BLaER1 treated with 17β-estradiol and CSF1 and Interleukin-3, amounts not matched to agents 10 nM and 100 nM (cell line): ENCODE data around the gene NGB.

Experiments
- H3K27ac ChIP-seq, 11 experiments: shearing (Covaris generic); formaldehyde crosslinking; 2 replicates each; pipeline ENCODE4 v1.8.1; 2022
- H3K27me3 ChIP-seq, 11 experiments: shearing (Covaris generic); formaldehyde crosslinking; 2 replicates each; pipeline ENCODE4 v1.8.1; 2022
- H3K36me3 ChIP-seq, 11 experiments: shearing (Covaris generic); formaldehyde crosslinking; 2 replicates each; pipeline ENCODE4 v1.8.1; 2022
- H3K4me1 ChIP-seq, 10 experiments: shearing (Covaris generic); formaldehyde crosslinking; 2 replicates each; pipeline ENCODE4 v1.8.1; 2022
- H3K4me2 ChIP-seq, 11 experiments: shearing (Covaris generic); formaldehyde crosslinking; 2 replicates each; pipeline ENCODE4 v1.8.1; 2022
- H3K4me3 ChIP-seq, 10 experiments: shearing (Covaris generic); formaldehyde crosslinking; 2 replicates each; pipeline ENCODE4 v1.8.1; 2022
- H3K9ac ChIP-seq, 11 experiments: shearing (Covaris generic); formaldehyde crosslinking; 2 replicates each; pipeline ENCODE4 v1.8.1; 2022
- H3K9me3 ChIP-seq, 11 experiments: shearing (Covaris generic); formaldehyde crosslinking; replicated peaks in 1 of 11; 2 replicates each; pipeline ENCODE4 v1.8.1; 2022
- H4K20me1 ChIP-seq, 11 experiments: shearing (Covaris generic); formaldehyde crosslinking; 2 replicates each; pipeline ENCODE4 v1.8.1; 2022
- Cebpa-rat ChIP-seq, 11 experiments: shearing (Covaris generic); IDR thresholded peaks; 2 replicates each; pipeline ENCODE4 v1.8.1; 2022

NGB gene

DNA sequence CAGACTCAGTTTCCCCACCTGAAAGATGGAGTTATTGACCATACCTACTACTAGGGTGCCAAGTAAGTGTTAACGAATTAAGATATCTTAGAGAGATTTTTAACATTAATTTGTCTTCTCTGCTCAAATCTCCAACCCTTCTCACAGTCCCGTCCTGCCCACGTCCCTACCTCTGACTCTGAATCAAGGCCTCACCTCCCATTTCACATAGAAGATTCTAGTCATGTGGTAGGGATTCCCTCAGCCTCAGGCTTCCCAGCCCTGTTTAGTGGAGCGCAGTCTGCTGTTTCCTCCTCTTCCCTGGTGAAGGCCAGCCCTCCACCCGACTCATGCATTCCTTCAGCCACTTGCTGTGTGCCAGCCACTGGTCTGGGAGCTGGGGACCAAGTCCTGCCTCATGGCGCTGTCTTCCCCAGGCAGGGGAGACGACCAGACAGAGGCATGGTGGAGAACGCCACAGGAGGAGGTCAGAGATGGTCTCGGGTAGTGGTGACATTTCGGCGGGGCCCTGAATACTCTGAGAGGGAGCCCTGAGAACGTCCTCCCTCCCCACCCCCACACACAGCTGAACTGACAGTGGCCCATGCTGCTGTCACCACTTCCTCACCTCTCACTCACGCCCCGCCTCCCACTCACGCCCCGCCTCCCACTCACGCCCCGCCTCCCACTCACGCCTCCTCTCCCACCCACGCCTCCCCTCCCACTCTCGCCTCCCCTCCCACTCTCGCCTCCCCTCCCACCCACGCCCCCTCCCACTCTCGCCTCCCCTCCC, 50.6 kb downstream of the NGB start:
- TF ChIP-seq Cebpa-rat (IDR thresholded peaks at IDR 0.05) = no peak
- H3K36me3 ChIP-seq = peaks cover 0 to 7% (median 0%) of the 10 kb centered on the region in 11 experiments; a peak in 5 of 22 replicates
- peaks cover 0 to 52% (median 29%) of the 10 kb centered on the region in 10 experiments; a peak in 17 of 20 replicates for H3K4me1 ChIP-seq
- no peak overlapping the region for H3K4me3 ChIP-seq
- no peaks in the 10 kb centered on the region for H3K9me3 ChIP-seq
- no peak overlapping the region for H3K27ac ChIP-seq
- no peaks in the 10 kb centered on the region for H3K27me3 ChIP-seq
- H4K20me1 ChIP-seq = peaks cover 0 to 17% (median 0%) of the 10 kb centered on the region in 11 experiments; a peak in 2 of 22 replicates
- no peak overlapping the region for H3K9ac ChIP-seq
- no peak overlapping the region; a peak in 3 of 22 replicates for H3K4me2 ChIP-seq

DNA sequence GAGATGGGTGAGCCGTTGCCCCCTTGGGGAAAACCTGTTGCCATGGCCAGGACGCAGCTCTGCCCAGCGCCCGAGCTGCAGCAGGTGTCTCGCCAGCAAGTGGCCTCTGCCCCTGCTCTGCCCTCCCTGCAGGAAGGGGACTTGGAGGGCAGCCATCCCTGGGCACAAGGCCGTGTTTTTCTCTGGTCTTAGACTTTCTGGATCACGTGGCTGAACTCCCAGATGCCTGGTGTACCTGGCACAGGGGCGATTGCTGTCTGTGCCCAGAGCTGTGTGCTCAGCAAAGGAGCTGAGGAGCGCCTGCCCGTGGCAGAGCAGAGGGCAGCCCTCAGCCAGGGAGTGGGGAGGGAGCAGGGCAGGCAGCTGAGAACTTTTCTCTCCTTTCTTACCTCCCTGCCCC, 51.4 kb downstream of the NGB start:
- no peak overlapping the region for H3K4me2 ChIP-seq
- peaks cover 0 to 17% (median 0%) of the 10 kb centered on the region in 11 experiments; a peak in 2 of 22 replicates for H4K20me1 ChIP-seq
- TF ChIP-seq Cebpa-rat (IDR thresholded peaks at IDR 0.05) = no peak
- no peaks in the 10 kb centered on the region for H3K27me3 ChIP-seq
- no peak overlapping the region for H3K27ac ChIP-seq
- H3K9me3 ChIP-seq = no peaks in the 10 kb centered on the region
- peaks cover 0 to 5% (median 0%) of the 10 kb centered on the region in 11 experiments; a peak in 7 of 22 replicates for H3K36me3 ChIP-seq
- no peak overlapping the region; a peak in 1 of 22 replicates for H3K9ac ChIP-seq
- peaks cover 0 to 52% (median 29%) of the 10 kb centered on the region in 10 experiments; a peak in 17 of 20 replicates for H3K4me1 ChIP-seq
- H3K4me3 ChIP-seq = no peak overlapping the region

- H4K20me1 ChIP-seq = peaks cover 0 to 22% (median 9%) of the 10 kb centered on the region in 11 experiments; a peak in 9 of 22 replicates
- H3K27me3 ChIP-seq = no peaks in the 10 kb centered on the region
- no peak overlapping the region for H3K9ac ChIP-seq
- no peak overlapping the region for H3K27ac ChIP-seq
- peaks cover 0 to 10% (median 4%) of the 10 kb centered on the region in 11 experiments; a peak in 9 of 22 replicates for H3K36me3 ChIP-seq
- H3K4me3 ChIP-seq = no peak overlapping the region
- no peaks in the 10 kb centered on the region for H3K9me3 ChIP-seq
- peaks cover 0 to 32% (median 13%) of the 10 kb centered on the region in 10 experiments; a peak in 13 of 20 replicates for H3K4me1 ChIP-seq
- TF ChIP-seq Cebpa-rat (IDR thresholded peaks at IDR 0.05) = no peak
- H3K4me2 ChIP-seq = no peak overlapping the region
These were observed 53.5 kb downstream of the NGB start for GRCh38 chr14:77217551-77217950.
